VCaP (cell line): Measurements from ENCODE around the gene FIGNL1.

ENCODE experiments used
- H3K27ac ChIP-seq: fragments of 450-650 bp; 2 replicates; pipeline ENCODE4 v1.5.1; 2017
- CTCF ChIP-seq: fragments of 450-650 bp; conservative IDR thresholded peaks from 2 replicates; pipeline ENCODE4 v1.5.1; 2017; ENCODE audit warnings: mild to moderate bottlenecking, moderate library complexity

Gene FIGNL1

DNA sequence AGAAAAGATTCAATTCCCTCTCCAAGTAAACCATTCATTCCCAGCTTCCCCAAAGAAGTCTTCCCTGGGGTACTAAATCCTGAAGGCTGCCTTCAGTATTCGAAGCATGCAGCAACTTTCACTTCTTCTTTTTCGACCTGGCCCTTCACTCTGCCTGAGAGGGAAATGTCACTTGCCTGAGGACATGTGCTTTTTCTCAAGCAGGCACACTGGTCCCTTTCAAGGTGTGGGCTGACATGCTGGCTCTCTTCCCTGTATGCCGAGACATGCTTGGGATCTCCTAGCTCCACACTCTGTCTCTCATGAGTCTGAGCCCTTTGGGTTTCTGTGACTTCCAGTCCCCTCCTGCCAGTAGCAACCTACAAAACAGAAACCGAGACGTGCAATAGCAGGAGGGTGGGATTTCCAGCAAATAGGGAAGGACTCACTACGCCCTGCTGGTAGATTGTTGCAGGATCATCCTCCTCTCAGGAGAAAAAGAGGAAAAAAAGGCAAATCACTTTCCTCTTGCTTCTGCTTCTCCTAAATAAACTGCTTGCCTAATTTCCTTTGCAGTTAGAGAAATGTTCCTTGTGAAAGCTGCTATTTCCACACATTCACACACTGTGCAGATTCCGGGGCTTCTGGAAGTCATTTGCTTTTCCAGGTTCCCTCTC is 33.5 kb downstream of the FIGNL1 start:
- no peak for TF ChIP-seq CTCF

GRCh38 chr7:50415844-50416364 is 34.2 kb downstream of the FIGNL1 start:
- H3K27ac ChIP-seq = no peak overlapping the region
- TF ChIP-seq CTCF = no peak

More for the DNA sequence above, 33.5 kb downstream of the FIGNL1 start:
- no peak overlapping the region for H3K27ac ChIP-seq

DNA sequence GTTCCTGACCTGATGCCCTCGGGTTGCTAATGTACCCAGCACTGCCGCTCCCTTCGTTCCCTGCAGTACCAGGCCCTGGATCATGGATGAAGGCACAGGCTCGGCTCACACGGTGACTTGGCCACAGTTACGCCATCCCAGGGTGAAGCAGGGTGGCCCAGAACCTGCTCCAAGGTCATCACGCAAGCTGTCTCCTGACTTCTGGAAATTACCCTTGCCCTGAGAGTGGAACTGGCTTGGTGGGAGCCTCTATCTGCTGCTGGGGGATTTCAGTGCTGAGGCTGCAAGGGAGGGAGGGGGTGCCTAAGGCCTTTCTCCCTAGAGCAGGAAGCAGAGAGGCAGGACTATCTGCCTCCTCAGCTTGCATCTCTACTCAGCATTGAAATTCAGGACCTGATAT is 36.6 kb downstream of the FIGNL1 start:
- H3K27ac ChIP-seq = no peak overlapping the region
- no peak for TF ChIP-seq CTCF

DNA sequence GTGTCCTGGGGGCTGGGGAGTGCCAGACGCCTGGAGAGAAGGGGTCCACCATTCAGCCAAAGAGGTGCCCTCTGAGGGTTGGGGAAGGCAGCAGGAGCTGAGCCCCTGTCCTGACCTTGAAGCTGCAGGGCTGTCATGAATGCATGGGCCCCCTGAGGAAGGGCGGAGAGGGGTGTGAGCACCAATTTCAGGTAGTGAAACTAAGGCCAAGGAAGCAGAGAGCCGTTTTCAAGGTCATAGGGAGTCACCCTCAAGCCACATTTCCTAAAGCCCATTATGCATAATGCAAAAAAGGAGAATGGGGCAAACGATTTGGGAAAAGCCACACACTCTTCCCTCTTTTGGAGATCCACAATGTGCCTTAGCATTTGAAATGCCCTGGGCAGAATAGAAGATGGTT is 37.2 kb downstream of the FIGNL1 start:
- no peak for TF ChIP-seq CTCF

GRCh38 chr7:50411332-50411731 is 38.8 kb downstream of the FIGNL1 start:
- no peak for TF ChIP-seq CTCF
- H3K27ac ChIP-seq = no peak overlapping the region

More for the DNA sequence above, 37.2 kb downstream of the FIGNL1 start:
- H3K27ac ChIP-seq = no peak overlapping the region

DNA sequence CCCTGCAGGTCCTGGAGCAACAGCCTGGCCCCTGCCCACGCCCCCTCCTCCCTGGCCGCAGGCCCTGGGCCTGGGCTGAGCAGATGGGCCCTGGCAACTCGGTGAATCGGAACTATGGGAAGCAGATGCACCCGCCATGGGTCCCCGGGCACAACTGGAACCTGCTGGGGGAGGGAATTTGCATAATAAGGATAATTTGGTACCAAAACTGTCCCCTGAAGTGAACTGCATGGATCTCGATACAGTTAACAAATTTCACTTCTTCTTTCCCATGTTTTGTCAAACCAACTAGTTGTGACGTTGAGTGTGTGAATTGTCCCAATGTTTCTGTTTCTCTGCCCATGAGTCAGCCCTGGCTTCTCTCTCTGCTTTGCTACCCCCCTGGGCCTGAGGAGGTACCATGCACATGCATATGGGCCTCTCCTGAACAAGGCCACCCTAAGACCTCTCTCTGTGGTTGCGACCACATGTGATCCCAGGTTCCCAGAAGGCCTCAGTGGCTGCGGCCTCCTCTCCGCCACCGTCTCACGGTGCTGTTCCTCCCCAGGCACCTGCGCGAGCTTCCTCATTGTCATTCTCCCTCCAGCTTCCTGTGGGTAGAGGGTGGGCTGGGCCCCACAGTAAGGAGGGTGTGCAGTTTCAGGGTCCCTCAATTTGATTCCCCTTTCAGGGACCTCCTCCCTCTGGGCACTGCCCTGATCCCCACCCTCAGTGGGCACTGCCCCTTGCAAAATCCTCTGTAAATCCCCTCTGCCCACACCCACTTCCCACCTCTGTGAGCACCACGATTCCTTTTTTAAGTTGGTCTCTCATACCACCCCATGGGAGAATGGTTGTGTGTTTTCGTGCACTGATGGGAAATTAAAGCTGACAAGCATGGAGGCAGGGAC is 40.0 kb downstream of the FIGNL1 start:
- no peak overlapping the region for H3K27ac ChIP-seq
- TF ChIP-seq CTCF = no peak

DNA sequence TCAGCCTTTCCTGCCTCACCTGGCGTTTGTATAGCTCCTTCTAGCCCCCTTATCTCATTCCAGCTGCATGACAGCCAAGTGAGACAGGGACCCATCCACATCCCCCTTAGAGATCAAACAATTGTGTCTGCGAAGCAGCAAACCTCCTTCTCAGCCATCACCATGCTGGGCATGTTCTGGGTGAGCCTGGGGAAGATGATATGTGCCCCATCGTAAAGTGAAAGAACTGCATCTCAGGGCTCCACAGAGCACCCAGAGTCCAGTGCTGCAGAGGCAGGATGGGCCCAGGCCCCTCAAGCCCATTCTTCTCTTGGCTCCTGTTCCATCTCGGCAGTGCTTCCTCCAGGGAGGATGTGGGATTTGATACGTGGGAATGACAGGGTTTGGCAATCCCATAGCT is 43.2 kb downstream of the FIGNL1 start:
- no peak for TF ChIP-seq CTCF
- H3K27ac ChIP-seq = no peak overlapping the region
